HEK293 (cell line): ENCODE results near the gene ZNF23.

Source experiments
- BCL11A ChIP-seq: fragments of 450-650 bp; formaldehyde crosslinking; IDR thresholded peaks from 2 replicates; pipeline ENCODE4 v1.5.1; 2016; ENCODE audit warnings: low read depth, missing biosample characterization, missing genetic modification characterization
- EGR2 ChIP-seq: fragments of 450-650 bp; formaldehyde crosslinking; IDR thresholded peaks from 2 replicates; pipeline ENCODE4 v1.5.1; 2016; ENCODE audit warnings: low read depth, missing biosample characterization, missing genetic modification characterization
- KLF16 ChIP-seq: fragments of 450-650 bp; formaldehyde crosslinking; IDR thresholded peaks from 2 replicates; pipeline ENCODE4 v1.5.1; 2017; ENCODE audit warnings: missing biosample characterization, missing genetic modification characterization
- KLF7 ChIP-seq: fragments of 450-650 bp; formaldehyde crosslinking; IDR thresholded peaks from 2 replicates; pipeline ENCODE4 v1.5.1; 2016; ENCODE audit warnings: missing biosample characterization, missing genetic modification characterization, borderline replicate concordance
- KLF9 ChIP-seq: fragments of 450-650 bp; formaldehyde crosslinking; IDR thresholded peaks from 2 replicates; pipeline ENCODE4 v1.5.1; 2016; ENCODE audit warnings: missing biosample characterization, missing genetic modification characterization, low read depth
- PATZ1 ChIP-seq: fragments of 450-650 bp; formaldehyde crosslinking; IDR thresholded peaks from 2 replicates; pipeline ENCODE4 v1.5.1; 2016; ENCODE audit warnings: missing biosample characterization, missing genetic modification characterization
- REPIN1 ChIP-seq: fragments of 450-650 bp; formaldehyde crosslinking; IDR thresholded peaks from 2 replicates; pipeline ENCODE4 v1.5.1; 2017; ENCODE audit warnings: missing biosample characterization, missing genetic modification characterization, low read depth
- SP2 ChIP-seq: fragments of 450-650 bp; formaldehyde crosslinking; IDR thresholded peaks from 2 replicates; pipeline ENCODE4 v1.5.1; 2016; ENCODE audit warnings: missing biosample characterization, missing genetic modification characterization
- SP7 ChIP-seq: fragments of 450-650 bp; formaldehyde crosslinking; IDR thresholded peaks from 2 replicates; pipeline ENCODE4 v1.5.1; 2016; ENCODE audit warnings: missing biosample characterization, missing genetic modification characterization
- ZBTB20 ChIP-seq: fragments of 450-650 bp; formaldehyde crosslinking; IDR thresholded peaks from 2 replicates; pipeline ENCODE4 v1.5.1; 2016; ENCODE audit warnings: missing biosample characterization, missing genetic modification characterization
- ZBTB21 ChIP-seq: fragments of 450-650 bp; formaldehyde crosslinking; IDR thresholded peaks from 2 replicates; pipeline ENCODE4 v1.5.1; 2017; ENCODE audit warnings: missing biosample characterization, missing genetic modification characterization
- ZBTB48 ChIP-seq: fragments of 450-650 bp; formaldehyde crosslinking; IDR thresholded peaks from 2 replicates; pipeline ENCODE4 v1.5.1; 2016; ENCODE audit warnings: missing biosample characterization, missing genetic modification characterization
- ZBTB6 ChIP-seq: fragments of 450-650 bp; formaldehyde crosslinking; IDR thresholded peaks from 2 replicates; pipeline ENCODE4 v1.5.1; 2017; ENCODE audit warnings: missing biosample characterization, missing genetic modification characterization
- ZFHX2 ChIP-seq: fragments of 450-650 bp; formaldehyde crosslinking; conservative IDR thresholded peaks from 2 replicates; pipeline ENCODE4 v1.5.1; 2016; ENCODE audit warnings: missing biosample characterization, missing genetic modification characterization
- ZNF133 ChIP-seq: fragments of 450-650 bp; formaldehyde crosslinking; IDR thresholded peaks from 2 replicates; pipeline ENCODE4 v1.5.1; 2016; ENCODE audit warnings: missing biosample characterization, missing genetic modification characterization
- ZNF24 ChIP-seq: fragments of 450-650 bp; formaldehyde crosslinking; IDR thresholded peaks from 2 replicates; pipeline ENCODE4 v1.5.1; 2016; ENCODE audit warnings: missing biosample characterization, missing genetic modification characterization
- ZNF518A ChIP-seq: fragments of 450-650 bp; formaldehyde crosslinking; conservative IDR thresholded peaks from 2 replicates; pipeline ENCODE4 v1.5.1; 2016; ENCODE audit warnings: low read depth, missing biosample characterization, missing genetic modification characterization
- ZNF580 ChIP-seq: fragments of 450-650 bp; formaldehyde crosslinking; IDR thresholded peaks from 2 replicates; pipeline ENCODE4 v1.5.1; 2016; ENCODE audit warnings: missing biosample characterization, missing genetic modification characterization
- ZNF692 ChIP-seq: fragments of 450-650 bp; formaldehyde crosslinking; IDR thresholded peaks from 2 replicates; pipeline ENCODE4 v1.5.1; 2016; ENCODE audit warnings: missing biosample characterization, missing genetic modification characterization
- ZNF830 ChIP-seq: fragments of 450-650 bp; IDR thresholded peaks from 2 replicates; pipeline ENCODE4 v1.5.0; 2018; ENCODE audit warnings: missing biosample characterization, missing genetic modification characterization, low read depth, mild to moderate bottlenecking, moderate library complexity
- ZNF843 ChIP-seq: fragments of 450-650 bp; formaldehyde crosslinking; IDR thresholded peaks from 2 replicates; pipeline ENCODE4 v1.5.1; 2016; ENCODE audit warnings: missing biosample characterization, missing genetic modification characterization
- ZSCAN5A ChIP-seq: fragments of 450-650 bp; formaldehyde crosslinking; IDR thresholded peaks from 2 replicates; pipeline ENCODE4 v1.5.1; 2016; ENCODE audit warnings: missing biosample characterization, missing genetic modification characterization
- ZXDB ChIP-seq: fragments of 450-650 bp; formaldehyde crosslinking; IDR thresholded peaks from 2 replicates; pipeline ENCODE4 v1.5.1; 2016; ENCODE audit warnings: missing biosample characterization, missing genetic modification characterization

The ZNF23 gene

GRCh38 chr16:71484006-71484893 lies 22.2 kb upstream of the ZNF23 start (continued):
- peak; percentile 95 for TF ChIP-seq ZNF518A (tag by site-specific recombination)
- TF ChIP-seq ZBTB6, result 0 out of 2 replicates have a peak, but pooled peaks have one; percentile 4
- TF ChIP-seq ZFHX2 (tag by site-specific recombination), result peak; percentile 60
- no peak for TF ChIP-seq ZNF830 (tag by site-specific recombination)
- TF ChIP-seq ZNF692 (tag by site-specific recombination), result peak; percentile 83
- TF ChIP-seq KLF9 (tag by site-specific recombination), result peak; percentile 72; the same call in 1 of the 2 replicates
- TF ChIP-seq SP2, result peak; percentile 77
- peak; percentile 76 for TF ChIP-seq KLF16 (tag by site-specific recombination)
- TF ChIP-seq KLF7, result peak; percentile 44; the same call in 1 of the 2 replicates
- peak; percentile 78 for TF ChIP-seq ZXDB (tag by site-specific recombination)
- no peak for TF ChIP-seq ZNF24
- peak; percentile 99 for TF ChIP-seq ZBTB21 (tag by site-specific recombination)
- TF ChIP-seq REPIN1 (tag by site-specific recombination), result peak; percentile 43; the same call in 1 of the 2 replicates
- TF ChIP-seq ZNF843 (tag by site-specific recombination), result peak; percentile 25; the same call in 1 of the 2 replicates
- TF ChIP-seq ZBTB20 (tag by site-specific recombination), result peak; percentile 80; the same call in 1 of the 2 replicates
- TF ChIP-seq PATZ1 (tag by site-specific recombination), result peak; percentile 50; the same call in 1 of the 2 replicates
- peak; percentile 66 for TF ChIP-seq SP7 (tag by site-specific recombination)
- no peak for TF ChIP-seq BCL11A (tag by site-specific recombination)
- TF ChIP-seq EGR2 (tag by site-specific recombination), result peak; percentile 65
- TF ChIP-seq ZBTB48 (tag by site-specific recombination), result peak; percentile 26; the same call in 1 of the 2 replicates
- no peak for TF ChIP-seq ZNF133
- peak; percentile 50 for TF ChIP-seq ZNF580 (tag by site-specific recombination)
- TF ChIP-seq ZSCAN5A (tag by site-specific recombination), result no peak
